Left ventricle myocardium inferior (tissue), 1 donor: ENCODE data around the gene ZNF350. TPM values are rescaled to one million over a fixed set of nuclear protein-coding genes. Genes with fewer than 3 reads are reported as not detected.

Experiments used
- DNase-seq: peaks from one replicate; pipeline ENCODE4 v3.0.0-alpha.2; 2020
- H3K27ac ChIP-seq: fragments of 200-600 bp; replicated peaks from 2 replicates; pipeline ENCODE4 v1.8.0; 2021
- H3K27me3 ChIP-seq: fragments of 200-600 bp; 2 replicates; pipeline ENCODE4 v1.8.0; 2021; ENCODE audit warnings: low read depth
- H3K36me3 ChIP-seq: fragments of 200-600 bp; 2 replicates; pipeline ENCODE4 v1.8.0; 2021
- H3K4me1 ChIP-seq: fragments of 200-600 bp; 2 replicates; pipeline ENCODE4 v1.8.0; 2021
- H3K4me3 ChIP-seq: fragments of 200-600 bp; 2 replicates; pipeline ENCODE4 v1.8.0; 2021; ENCODE audit warnings: mild to moderate bottlenecking, moderate library complexity
- H3K9me3 ChIP-seq: fragments of 200-600 bp; replicated peaks from 2 replicates; pipeline ENCODE4 v1.8.0; 2021
- CTCF ChIP-seq: fragments of 200-600 bp; IDR thresholded peaks from 2 replicates; pipeline ENCODE4 v1.8.0; 2021; ENCODE audit warnings: antibody characterized with exemption, mild to moderate bottlenecking, borderline replicate concordance
- intact Hi-C: fragments of 100-400 bp; cut with micrococcal nuclease; formaldehyde crosslinking; loops from one replicate; pipeline ENCODE4 v1.11.0; 2022
- total RNA-seq: library from RNA; stranded (reverse); fragmentation: NEBNext Ultra II Directional; extraction: Animal tissue kit (Norgen Biotek cat#: 25700); gene quantifications from one replicate; pipeline ENCODE4 v1.2.1, GENCODE V29; 2021
- donor health status: DM: no; HTN: yes; CAD: no; lungs with severe emphysema.

ZNF350 gene
- total RNA-seq, 1 donor from 2014 or later = 8.0 TPM

- H3K27me3 ChIP-seq = no peaks in the 10 kb centered on the region
- no peak overlapping the region for H3K4me3 ChIP-seq
- H3K9me3 ChIP-seq = peaks cover 100% of the 10 kb centered on the region
- peaks cover 5% of the 10 kb centered on the region for H3K36me3 ChIP-seq
- H3K4me1 ChIP-seq = no peaks in the 10 kb centered on the region
- no peak for TF ChIP-seq CTCF
- H3K27ac ChIP-seq = no peak overlapping the region
- intact Hi-C loops = no loop called here
- no peak for DNase-seq
These were observed 67.0 kb downstream of the ZNF350 start for GRCh38 chr19:51919606-51920005.

- intact Hi-C loops = no loop called here
- H3K4me3 ChIP-seq = no peak overlapping the region
- TF ChIP-seq CTCF = no peak
- no peaks in the 10 kb centered on the region for H3K4me1 ChIP-seq
- peaks cover 5% of the 10 kb centered on the region for H3K27me3 ChIP-seq
- DNase-seq = no peak
- no peak overlapping the region for H3K27ac ChIP-seq
- H3K36me3 ChIP-seq = peaks cover 11% of the 10 kb centered on the region
- peaks cover 94% of the 10 kb centered on the region for H3K9me3 ChIP-seq
These were observed 70.5 kb downstream of the ZNF350 start for GRCh38 chr19:51916167-51916566.

- Histone ChIP-seq H3K9me3 (peaks cover 89% of the 10 kb centered on the region), H3K4me1 (no peaks in the 10 kb centered on the region), H3K27me3 (peaks cover 5% of the 10 kb centered on the region), H3K4me3 (no peak overlapping the region), H3K36me3 (peaks cover 7% of the 10 kb centered on the region), H3K27ac (no peak overlapping the region)
- intact Hi-C loops = no loop called here
- DNase-seq = no peak
- no peak for TF ChIP-seq CTCF
These were observed 71.2 kb downstream of the ZNF350 start for GRCh38 chr19:51915324-51915867.

Other genes starting within 250 kb of the ZNF350 start
- 4.5 TPM for gene FPR1, start 235.0 kb downstream of the ZNF350 start, total RNA-seq
- gene FPR2, start 225.7 kb downstream of the ZNF350 start, total RNA-seq = 0.74 TPM
- gene FPR3, start 191.7 kb downstream of the ZNF350 start, total RNA-seq = 3.6 TPM
- 9.7 TPM for gene ZNF577, start 98.9 kb downstream of the ZNF350 start, total RNA-seq
- gene ZNF649, start 81.8 kb downstream of the ZNF350 start, total RNA-seq = 7.5 TPM
- 3.4 TPM for gene ZNF613, start 59.4 kb downstream of the ZNF350 start, total RNA-seq
- 11.2 TPM for gene ZNF615, start 21.4 kb upstream of the ZNF350 start, total RNA-seq
- 5.5 TPM for gene ZNF614, start 41.5 kb upstream of the ZNF350 start, total RNA-seq
- 7.8 TPM for gene ZNF432, start 62.0 kb upstream of the ZNF350 start, total RNA-seq
- 8.5 TPM for gene ZNF841, start 108.9 kb upstream of the ZNF350 start, total RNA-seq
- gene ZNF616, start 153.1 kb upstream of the ZNF350 start, total RNA-seq = 5.6 TPM
- gene ZNF836, start 184.8 kb upstream of the ZNF350 start, total RNA-seq = 8.1 TPM
- 395 TPM for gene PPP2R1A, start 203.2 kb upstream of the ZNF350 start, total RNA-seq